ENCODE data around the gene UBASH3A.

Gene UBASH3A

GRCh38 chr21:42403611-42404231 is at the start of gene UBASH3A:
Gene UBASH3A (plus strand): TSS chr21:42403902. CDS start chr21:42403946, 44 bp downstream.
- DNase-seq: peak; percentile 59

DNA sequence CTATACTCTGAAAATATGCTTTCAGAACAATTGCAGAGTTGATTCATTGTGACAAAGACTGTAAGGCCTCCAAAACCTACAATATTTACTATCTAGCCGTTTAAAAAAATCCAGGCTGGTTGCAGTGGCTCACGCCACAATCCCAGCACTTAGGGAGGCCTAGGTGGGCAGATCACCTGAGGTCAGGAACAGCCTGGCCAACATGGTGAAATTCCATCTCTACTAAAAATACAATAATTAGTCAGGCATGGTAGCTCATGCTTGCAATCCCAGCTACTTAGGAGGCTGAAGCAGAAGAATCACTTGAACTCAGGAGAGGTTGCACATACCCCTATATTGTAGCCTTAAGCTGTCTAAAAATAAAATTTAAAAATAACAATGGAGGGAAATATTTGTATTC is 47.7 kb upstream of the UBASH3A start:
- DNase-seq: no peak

DNA sequence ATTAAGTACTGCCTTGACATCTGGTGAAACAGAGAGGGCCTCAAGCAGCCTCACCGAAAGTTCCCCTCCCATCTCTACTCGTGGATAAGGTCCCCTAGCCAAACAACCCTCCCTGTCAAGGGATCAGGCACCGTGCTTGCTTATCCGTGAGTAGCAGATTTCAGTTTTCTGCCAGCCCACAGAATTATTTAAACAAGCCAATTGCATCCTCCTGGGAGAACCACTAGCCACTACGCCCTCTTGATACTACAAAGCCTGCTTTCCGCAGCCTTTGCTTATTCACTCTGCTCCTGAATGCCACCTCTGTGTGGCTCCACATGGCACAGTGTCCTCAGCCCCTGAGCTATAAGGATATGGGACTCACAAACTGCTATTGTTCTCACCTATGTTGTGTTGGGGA is 47.1 kb upstream of the UBASH3A start:
- no peak for DNase-seq

GRCh38 chr21:42357307-42357706 is 46.4 kb upstream of the UBASH3A start:
- no peak for DNase-seq

DNA sequence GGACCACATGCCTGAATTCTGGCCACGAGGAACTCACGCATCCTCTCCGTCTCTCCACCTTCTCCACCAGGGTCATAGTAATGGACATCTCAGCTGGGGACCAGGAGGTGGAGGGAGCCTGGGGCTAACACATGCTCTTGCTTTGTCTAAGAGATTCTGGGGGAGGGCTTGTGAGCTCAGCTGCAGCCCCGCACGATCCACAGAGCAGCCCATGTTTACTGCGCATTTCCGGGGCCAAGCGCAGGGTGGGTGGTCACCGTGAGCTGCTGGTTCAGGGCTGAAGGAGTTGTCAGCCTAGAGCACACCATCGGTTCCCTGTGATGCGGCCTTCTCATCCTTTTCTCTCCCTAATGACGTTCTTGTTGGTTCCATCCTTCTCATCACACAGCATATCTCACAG is 45.4 kb upstream of the UBASH3A start:
- DNase-seq: no peak

DNA sequence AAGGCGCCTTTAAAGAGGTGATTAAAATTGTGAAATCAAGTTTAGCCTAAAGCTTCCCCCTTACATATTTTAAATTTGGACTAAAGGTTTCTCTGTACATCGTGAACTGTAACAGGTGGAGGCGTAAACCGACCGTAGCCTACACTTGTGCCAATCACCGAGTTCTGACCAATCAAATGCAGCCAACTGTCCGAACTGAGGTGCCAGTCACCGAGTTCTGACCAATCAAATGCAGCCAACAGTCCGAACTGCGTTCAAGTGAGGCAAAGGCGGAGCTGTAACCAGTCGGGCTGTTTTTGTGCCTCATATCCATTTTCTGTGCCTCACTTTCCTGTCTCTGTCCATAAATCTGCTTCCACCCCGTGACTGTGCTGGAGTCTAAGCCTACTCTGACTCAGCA is 44.8 kb upstream of the UBASH3A start:
- no peak for DNase-seq

DNA sequence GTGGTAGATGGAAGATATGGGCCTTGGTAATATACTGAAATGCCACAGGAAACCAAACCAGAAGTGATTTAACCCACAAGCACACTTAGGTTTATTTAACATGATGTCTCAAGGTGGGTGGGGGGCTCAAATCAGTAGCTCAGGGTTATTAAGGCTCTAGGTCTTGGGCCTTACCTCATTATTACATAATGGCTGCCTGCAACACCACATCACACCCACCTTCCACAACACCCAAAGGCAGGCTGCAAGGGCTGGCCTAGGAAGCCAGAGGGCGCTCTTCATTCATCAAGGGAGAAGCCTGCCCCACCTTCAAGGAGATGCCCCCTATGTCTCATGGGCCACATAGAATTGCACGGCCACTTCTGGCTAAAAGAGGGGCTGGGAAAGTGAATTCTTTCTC is 43.4 kb upstream of the UBASH3A start:
- DNase-seq: peak; percentile 61

DNA sequence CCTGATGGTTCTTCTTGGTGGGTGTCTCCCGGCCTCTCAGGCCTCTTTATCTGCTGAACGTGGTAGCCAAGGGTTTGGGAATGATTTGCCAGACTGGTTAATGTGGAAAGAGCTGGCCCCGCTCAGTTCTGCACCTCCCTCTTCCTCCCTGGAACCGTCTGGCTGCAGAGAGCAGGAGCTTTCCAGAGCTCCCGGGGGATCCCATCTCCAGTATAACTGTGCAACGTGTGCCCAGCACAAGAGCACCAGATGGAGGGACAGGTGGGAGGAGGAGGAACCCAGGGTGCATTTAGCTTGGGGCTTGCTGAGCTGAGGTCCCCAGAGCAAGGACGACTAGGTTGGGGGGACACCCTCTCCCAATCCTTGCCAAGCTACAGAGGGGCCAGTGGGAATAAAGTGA is 42.4 kb upstream of the UBASH3A start:
- DNase-seq: no peak

GRCh38 chr21:42362198-42362597 is 41.5 kb upstream of the UBASH3A start:
- DNase-seq: no peak

GRCh38 chr21:42362700-42363099 is 41.0 kb upstream of the UBASH3A start:
- DNase-seq: no peak

DNA sequence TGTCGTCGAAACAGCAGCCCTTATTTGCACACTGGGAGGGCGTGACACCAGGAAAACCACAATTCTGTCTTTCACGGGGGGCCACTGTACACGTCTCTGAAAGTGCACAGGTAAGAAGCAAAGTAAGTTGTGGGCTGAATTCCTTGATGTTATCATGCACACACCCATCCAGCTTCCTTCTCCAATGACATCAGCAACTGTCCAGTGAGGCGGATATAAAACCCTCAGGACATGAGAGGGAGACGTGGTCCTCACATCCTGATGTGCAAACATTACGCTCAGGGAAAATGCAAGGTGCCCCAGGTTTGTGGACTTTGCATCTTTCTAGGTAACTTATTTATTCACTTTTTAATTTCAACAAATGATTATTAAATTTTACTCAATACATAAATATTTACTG is 40.4 kb upstream of the UBASH3A start:
- DNase-seq: no peak

DNA sequence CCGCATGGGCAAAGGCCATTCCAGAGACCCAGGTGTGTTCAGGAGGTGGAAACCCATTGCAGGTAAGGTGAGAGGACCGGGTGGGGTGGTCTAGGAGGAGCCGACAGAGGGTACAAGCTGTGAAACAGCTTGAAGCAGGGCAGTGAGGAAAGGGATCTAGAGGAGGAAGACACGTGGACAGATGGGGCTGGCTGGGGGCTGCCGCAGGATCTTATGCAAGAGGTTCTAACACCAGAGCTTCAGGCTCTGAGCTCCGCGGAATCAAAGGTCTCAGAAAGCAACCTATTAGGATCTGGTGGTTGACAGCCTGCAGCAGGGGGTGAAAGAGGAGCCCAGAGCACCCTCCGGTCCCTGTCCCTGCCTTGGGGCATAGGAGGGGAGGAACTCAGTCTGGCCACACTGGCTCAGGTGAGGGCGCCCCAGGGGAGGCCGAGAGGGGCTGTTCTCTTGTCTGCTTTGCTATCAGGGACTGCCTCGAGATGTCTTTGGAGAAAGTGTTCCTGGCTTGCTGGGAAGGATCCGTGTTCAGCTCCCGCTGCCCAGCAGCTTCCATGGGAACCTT is 39.3 kb upstream of the UBASH3A start:
- DNase-seq: no peak

- DNase-seq: no peak
Measured at GRCh38 chr21:42365770-42366169, 37.9 kb upstream of the UBASH3A start.

GRCh38 chr21:42366292-42367010 is 37.3 kb upstream of the UBASH3A start, which contains the start of gene TFF1:
Gene TFF1 (minus strand): TSS chr21:42366535. CDS start chr21:42366495, 40 bp downstream.
- no peak for DNase-seq

DNA sequence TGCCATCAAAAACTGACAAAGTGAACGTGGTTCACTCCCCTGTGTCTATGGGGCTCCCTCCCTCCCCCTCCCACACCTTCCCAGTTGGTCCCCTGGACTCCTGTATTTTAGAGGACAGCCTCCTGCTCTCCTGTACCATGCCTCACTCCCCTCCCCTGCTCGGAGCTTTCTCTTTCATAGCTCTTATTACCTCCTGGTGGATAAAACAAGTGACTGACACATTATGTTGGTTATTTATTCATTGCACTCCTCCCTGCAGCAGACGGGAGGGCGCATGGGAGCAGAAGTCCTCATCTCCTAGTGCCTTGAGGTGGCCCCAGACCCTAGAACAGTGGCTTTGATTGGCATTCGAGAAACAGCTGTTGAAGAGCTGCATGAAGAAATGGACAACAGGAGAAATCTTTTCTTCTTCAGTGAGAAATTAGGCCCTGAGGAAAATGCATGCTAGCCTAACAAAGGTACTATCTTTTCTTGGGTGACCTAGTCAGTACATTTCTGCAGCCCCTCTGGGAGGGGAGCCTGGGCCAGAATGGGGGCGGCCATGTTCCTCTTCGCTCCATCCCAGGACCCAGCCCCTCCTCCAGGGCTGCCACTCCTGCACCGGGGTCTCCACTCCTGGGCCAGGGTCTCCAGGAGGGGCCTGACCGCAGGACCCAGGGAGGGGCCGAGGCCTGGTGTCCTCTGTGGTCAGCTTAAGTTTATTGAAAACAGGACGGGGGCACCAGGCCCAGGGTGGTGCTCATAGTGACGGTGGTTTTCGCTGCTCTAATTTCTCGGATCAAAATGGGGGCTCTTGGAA is 36.1 kb upstream of the UBASH3A start:
- no peak for DNase-seq

- no peak for DNase-seq
Measured at GRCh38 chr21:42369821-42370220, 33.9 kb upstream of the UBASH3A start.

- no peak for DNase-seq
Measured at GRCh38 chr21:42370894-42371654, 32.6 kb upstream of the UBASH3A start.

DNA sequence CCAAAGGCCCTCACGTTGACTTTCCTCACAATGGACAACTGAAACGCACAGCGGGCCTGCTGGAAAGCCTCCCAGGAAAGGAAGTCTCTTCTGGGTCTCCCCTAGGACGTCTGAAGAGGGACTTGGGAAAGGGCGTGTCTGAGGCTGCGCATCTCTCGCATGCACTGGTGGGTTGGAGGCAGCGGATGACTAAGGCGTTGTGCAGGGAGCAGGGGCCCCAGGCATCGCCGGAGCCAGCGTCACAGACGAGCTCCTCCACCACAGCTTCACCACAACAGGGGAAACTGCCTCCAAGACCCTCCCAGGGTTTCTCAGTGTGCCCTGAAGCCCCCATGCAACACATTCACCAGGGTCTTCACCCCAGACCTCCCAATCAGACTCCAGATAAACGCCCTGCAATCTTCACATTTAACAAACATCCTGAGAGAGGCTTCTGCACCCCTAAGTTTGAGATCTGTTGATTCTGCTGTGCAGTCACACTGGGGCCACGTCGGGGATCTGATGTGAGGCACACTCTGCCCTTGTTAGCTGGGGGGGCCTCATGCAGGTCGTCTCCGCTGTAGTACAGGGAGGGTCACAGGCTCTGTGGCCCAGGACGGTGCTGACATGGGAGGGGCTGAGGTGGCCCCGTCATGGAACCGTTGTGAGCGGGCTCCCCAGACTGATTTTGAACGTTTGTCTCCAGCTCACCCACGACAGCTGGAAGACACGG is 30.4 kb upstream of the UBASH3A start:
- peak; percentile 65 for DNase-seq

- DNase-seq: no peak
Measured at GRCh38 chr21:42373908-42374455, 29.7 kb upstream of the UBASH3A start.

DNA sequence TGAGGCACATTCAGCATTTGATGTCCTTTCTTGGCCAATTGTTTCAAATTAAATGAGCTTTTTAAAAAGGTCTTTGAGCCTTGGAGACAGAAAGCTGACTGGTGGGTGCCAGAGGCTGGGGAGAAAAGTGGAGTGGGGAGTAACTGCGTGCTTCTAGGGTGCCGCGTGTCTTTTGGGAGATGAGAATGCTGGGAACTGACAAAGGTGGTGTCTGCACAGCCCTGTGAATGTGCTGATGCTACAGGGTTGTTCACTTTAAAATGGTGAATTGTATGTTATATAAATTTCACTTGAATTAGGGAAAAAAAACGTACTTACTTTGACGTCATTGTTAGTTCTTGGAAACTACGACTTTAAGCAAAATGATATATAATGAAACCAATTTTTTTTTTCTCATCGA is 29.2 kb upstream of the UBASH3A start:
- DNase-seq: no peak

DNA sequence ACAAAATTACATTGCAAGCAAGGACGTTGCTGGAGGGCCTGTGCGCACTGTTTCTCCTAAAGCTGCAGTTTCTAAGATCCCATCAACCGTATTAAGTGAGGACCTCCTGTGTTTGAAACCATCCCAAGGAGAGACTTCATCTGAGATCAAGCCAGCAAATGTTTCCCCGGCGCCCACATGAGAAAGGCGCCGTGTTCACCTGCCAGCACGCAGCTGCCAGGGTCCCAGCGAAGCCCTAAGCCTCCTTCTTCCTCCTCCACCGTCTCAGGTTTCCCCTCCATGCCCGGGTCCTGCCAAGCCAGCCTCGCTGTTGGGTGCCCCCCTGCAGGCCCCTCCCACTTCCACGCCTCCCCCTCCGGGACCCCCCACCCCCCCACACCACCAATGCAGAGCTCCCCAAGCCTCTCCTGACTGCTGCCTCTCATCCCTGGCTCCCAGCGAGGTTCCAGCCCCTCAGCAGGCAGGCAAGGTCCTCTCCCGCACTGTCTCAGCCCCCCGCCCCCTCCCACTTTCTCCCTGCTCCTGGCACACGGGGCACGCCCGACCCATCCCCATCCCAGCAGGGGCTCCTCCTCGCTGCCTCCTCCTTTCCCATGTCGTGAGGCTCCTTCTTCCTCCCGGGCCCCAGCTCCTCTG is 28.7 kb upstream of the UBASH3A start:
- DNase-seq: no peak
